K562 (cell line): ENCODE measurements around the gene SAE1. TPM values are rescaled to one million over a fixed set of nuclear protein-coding genes. Genes with fewer than 3 reads are reported as not detected.

ENCODE experiments used
- FOS ChIP-seq: IDR thresholded peaks from 3 replicates; pipeline ENCODE4 v1.6.1; 2011; ENCODE audit not compliant: insufficient read length; ENCODE audit errors: extremely low read depth
- HDAC3 ChIP-seq: fragments of 450-650 bp; IDR thresholded peaks from 2 replicates; pipeline ENCODE4 v1.6.1; 2018; ENCODE audit warnings: borderline replicate concordance, mild to moderate bottlenecking, moderate library complexity; ENCODE audit not compliant: partially characterized antibody
- KHSRP ChIP-seq: fragments of 450-650 bp; IDR thresholded peaks from 2 replicates; pipeline ENCODE4 v1.6.1; 2017
- MXI1 ChIP-seq: IDR thresholded peaks from 2 replicates; pipeline ENCODE4 v1.6.1; 2011; ENCODE audit warnings: low read depth, mild to moderate bottlenecking, improper control_type of control experiment, low read length
- NFXL1 ChIP-seq: fragments of 450-650 bp; formaldehyde crosslinking; IDR thresholded peaks from 2 replicates; pipeline ENCODE4 v1.4.0; 2021; ENCODE audit warnings: mild to moderate bottlenecking
- NRF1 ChIP-seq, 2 experiments: fragments of 450-650 bp; IDR thresholded peaks in 1 of 2; conservative IDR thresholded peaks in 1 of 2; 2 replicates each; pipeline ENCODE4 v1.6.1; 2014; ENCODE audit warnings: mild to moderate bottlenecking in 2 of 2
- PHF8 ChIP-seq: fragments of 200-600 bp; sonication (generic); IDR thresholded peaks from 2 replicates; pipeline ENCODE4 v1.6.1; 2012; ENCODE audit warnings: mixed run types, mild to moderate bottlenecking, inconsistent platforms, low read length, moderate library complexity, borderline replicate concordance
- SIRT6 ChIP-seq: IDR thresholded peaks from one replicate; pipeline ENCODE4 v1.6.1; 2012; ENCODE audit warnings: low read depth, mild to moderate bottlenecking, control low read depth, inconsistent platforms, low read length, moderate library complexity
- SOX6 ChIP-seq: fragments of 450-650 bp; IDR thresholded peaks from 2 replicates; pipeline ENCODE4 v1.6.1; 2014; ENCODE audit warnings: mild to moderate bottlenecking
- U2AF2 ChIP-seq: fragments of 200-400 bp; formaldehyde crosslinking; optimal IDR thresholded peaks from 2 replicates; pipeline ENCODE3; 2017; ENCODE audit warnings: low read depth, mild to moderate bottlenecking, low read length
- ZBTB7A ChIP-seq: IDR thresholded peaks from 2 replicates; pipeline ENCODE4 v1.6.1; 2011; ENCODE audit warnings: low read depth, mild to moderate bottlenecking, low read length, moderate library complexity, borderline replicate concordance; ENCODE audit not compliant: control insufficient read depth
- ZNF124 ChIP-seq: sonication (generic); formaldehyde crosslinking; IDR thresholded peaks from 2 replicates; pipeline ENCODE4 v1.8.1; 2022; ENCODE audit warnings: missing genetic modification reagents
- ZNF175 ChIP-seq: fragments of 200-800 bp; sonication (Bioruptor generic); IDR thresholded peaks from 2 replicates; pipeline ENCODE4 v1.6.1; 2016; ENCODE audit warnings: low read depth, mild to moderate bottlenecking, missing genetic modification characterization, missing compliant biosample characterization
- ZNF586 ChIP-seq: fragments of 450-650 bp; formaldehyde crosslinking; conservative IDR thresholded peaks from 2 replicates; pipeline ENCODE4 v1.4.0; 2020; ENCODE audit warnings: mild to moderate bottlenecking, moderate library complexity
- ZNF668 ChIP-seq: fragments of 250-450 bp; sonication (Bioruptor Pico); IDR thresholded peaks from 2 replicates; pipeline ENCODE4 v1.8.0; 2022; ENCODE audit warnings: mild to moderate bottlenecking, inconsistent platforms
- polyA plus RNA-seq, 8 experiments: library from polyadenylated mRNA; depleted of rRNA in 4 of 8; stranded (reverse) in 5 of 8; unstranded in 3 of 8; fragments of >200 nt; fragmentation: Nextera tagmentation in 2 of 8; fragmentation: Illumina TruSeq in 1 of 8; extraction: Ambion mirVana in 2 of 8; extraction: Trizol in 1 of 8; gene quantifications; 2 replicates each; pipeline versions ENCODE4 v1.2.1 to v1.2.3, GENCODE V29; 2011 to 2014; ENCODE audit warnings: inconsistent platforms in 1 of 8, missing spikeins in 1 of 8
- total RNA-seq, 7 experiments: library from RNA; depleted of rRNA in 6 of 7; stranded (reverse); fragments of >200 nt in 6 of 7; fragmentation: Illumina TruSeq in 2 of 7; extraction: Trizol in 2 of 7; gene quantifications; 2 replicates each; pipeline versions ENCODE4 v1.2.1 to v1.2.3, GENCODE V29; 2011 to 2021; ENCODE audit warnings: low replicate concordance in 1 of 7
- TF ChIP-seq, protein P1 (sequence below): sonication (generic); formaldehyde crosslinking; IDR thresholded peaks from 2 replicates; pipeline ENCODE4 v1.8.0; 2022; ENCODE audit warnings: missing genetic modification reagents, mild to moderate bottlenecking, borderline replicate concordance
- TF ChIP-seq, protein P2 (sequence below): fragments of 450-650 bp; IDR thresholded peaks from 2 replicates; pipeline ENCODE4 v1.6.1; 2018; ENCODE audit not compliant: partially characterized antibody
- TF ChIP-seq, protein P3 (sequence below): fragments of 250-450 bp; sonication (Bioruptor Pico); IDR thresholded peaks from 2 replicates; pipeline ENCODE4 v1.8.0; 2022; ENCODE audit warnings: moderate library complexity, mild to moderate bottlenecking, inconsistent platforms
- TF ChIP-seq, protein P4 (sequence below): fragments of 250-450 bp; sonication (Bioruptor Pico); IDR thresholded peaks from 2 replicates; pipeline ENCODE4 v1.4.0; 2020; ENCODE audit warnings: mild to moderate bottlenecking, moderate library complexity

Gene SAE1
- total and polyA plus RNA-seq, 9 of the 15 experiments (the other 6 are each of a cell fraction or from before 2014, with no cell fraction given): 82.8 to 299 (median 217) TPM

DNA sequence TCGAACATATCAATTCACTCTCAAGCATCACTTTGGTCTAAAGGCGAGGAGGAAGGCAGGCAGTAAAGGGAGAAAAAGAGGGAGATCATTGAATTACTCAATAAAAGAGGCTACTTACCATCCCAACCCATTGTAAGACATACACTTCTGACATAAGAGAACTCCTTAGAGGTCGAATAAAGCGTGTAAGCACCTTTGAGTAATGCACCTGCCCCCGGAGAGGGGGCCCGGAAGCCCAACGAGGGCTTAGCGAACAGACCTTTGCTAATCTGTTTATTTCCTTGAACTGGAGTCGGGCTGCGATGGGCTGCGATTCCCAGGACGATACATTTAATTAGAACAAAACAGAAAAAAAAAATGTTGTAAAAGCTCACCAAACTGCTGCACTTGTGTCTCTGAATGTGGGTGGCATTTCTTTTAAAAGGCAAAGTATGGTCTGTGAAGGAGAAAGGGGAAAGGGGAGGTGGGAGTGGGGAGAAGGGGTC lies 20.1 kb upstream of the SAE1 start (continued):
- TF ChIP-seq, protein P1, sequence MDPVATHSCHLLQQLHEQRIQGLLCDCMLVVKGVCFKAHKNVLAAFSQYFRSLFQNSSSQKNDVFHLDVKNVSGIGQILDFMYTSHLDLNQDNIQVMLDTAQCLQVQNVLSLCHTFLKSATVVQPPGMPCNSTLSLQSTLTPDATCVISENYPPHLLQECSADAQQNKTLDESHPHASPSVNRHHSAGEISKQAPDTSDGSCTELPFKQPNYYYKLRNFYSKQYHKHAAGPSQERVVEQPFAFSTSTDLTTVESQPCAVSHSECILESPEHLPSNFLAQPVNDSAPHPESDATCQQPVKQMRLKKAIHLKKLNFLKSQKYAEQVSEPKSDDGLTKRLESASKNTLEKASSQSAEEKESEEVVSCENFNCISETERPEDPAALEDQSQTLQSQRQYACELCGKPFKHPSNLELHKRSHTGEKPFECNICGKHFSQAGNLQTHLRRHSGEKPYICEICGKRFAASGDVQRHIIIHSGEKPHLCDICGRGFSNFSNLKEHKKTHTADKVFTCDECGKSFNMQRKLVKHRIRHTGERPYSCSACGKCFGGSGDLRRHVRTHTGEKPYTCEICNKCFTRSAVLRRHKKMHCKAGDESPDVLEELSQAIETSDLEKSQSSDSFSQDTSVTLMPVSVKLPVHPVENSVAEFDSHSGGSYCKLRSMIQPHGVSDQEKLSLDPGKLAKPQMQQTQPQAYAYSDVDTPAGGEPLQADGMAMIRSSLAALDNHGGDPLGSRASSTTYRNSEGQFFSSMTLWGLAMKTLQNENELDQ (CRISPR knock-in tag): no peak
- no peak for TF ChIP-seq U2AF2
- no peak for TF ChIP-seq SOX6
- TF ChIP-seq ZBTB7A: no peak
- TF ChIP-seq ZNF668 (CRISPR knock-in tag): no peak
- TF ChIP-seq HDAC3: no peak
- no peak for TF ChIP-seq ZNF586 (CRISPR knock-in tag)
- TF ChIP-seq, protein P2, sequence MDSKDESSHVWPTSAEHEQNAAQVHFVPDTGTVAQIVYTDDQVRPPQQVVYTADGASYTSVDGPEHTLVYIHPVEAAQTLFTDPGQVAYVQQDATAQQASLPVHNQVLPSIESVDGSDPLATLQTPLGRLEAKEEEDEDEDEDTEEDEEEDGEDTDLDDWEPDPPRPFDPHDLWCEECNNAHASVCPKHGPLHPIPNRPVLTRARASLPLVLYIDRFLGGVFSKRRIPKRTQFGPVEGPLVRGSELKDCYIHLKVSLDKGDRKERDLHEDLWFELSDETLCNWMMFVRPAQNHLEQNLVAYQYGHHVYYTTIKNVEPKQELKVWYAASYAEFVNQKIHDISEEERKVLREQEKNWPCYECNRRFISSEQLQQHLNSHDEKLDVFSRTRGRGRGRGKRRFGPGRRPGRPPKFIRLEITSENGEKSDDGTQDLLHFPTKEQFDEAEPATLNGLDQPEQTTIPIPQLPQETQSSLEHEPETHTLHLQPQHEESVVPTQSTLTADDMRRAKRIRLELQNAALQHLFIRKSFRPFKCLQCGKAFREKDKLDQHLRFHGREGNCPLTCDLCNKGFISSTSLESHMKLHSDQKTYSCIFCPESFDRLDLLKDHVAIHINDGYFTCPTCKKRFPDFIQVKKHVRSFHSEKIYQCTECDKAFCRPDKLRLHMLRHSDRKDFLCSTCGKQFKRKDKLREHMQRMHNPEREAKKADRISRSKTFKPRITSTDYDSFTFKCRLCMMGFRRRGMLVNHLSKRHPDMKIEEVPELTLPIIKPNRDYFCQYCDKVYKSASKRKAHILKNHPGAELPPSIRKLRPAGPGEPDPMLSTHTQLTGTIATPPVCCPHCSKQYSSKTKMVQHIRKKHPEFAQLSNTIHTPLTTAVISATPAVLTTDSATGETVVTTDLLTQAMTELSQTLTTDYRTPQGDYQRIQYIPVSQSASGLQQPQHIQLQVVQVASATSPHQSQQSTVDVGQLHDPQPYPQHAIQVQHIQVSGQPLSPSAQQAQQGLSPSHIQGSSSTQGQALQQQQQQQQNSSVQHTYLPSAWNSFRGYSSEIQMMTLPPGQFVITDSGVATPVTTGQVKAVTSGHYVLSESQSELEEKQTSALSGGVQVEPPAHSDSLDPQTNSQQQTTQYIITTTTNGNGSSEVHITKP: no peak
- TF ChIP-seq SIRT6: no peak
- TF ChIP-seq MXI1: 0 out of 2 replicates have a peak, but pooled peaks have one; percentile 3
- TF ChIP-seq, protein P3, sequence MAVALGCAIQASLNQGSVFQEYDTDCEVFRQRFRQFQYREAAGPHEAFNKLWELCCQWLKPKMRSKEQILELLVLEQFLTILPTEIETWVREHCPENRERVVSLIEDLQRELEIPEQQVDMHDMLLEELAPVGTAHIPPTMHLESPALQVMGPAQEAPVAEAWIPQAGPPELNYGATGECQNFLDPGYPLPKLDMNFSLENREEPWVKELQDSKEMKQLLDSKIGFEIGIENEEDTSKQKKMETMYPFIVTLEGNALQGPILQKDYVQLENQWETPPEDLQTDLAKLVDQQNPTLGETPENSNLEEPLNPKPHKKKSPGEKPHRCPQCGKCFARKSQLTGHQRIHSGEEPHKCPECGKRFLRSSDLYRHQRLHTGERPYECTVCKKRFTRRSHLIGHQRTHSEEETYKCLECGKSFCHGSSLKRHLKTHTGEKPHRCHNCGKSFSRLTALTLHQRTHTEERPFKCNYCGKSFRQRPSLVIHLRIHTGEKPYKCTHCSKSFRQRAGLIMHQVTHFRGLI: no peak
- TF ChIP-seq ZNF124: no peak
- TF ChIP-seq PHF8: 0 out of 2 replicates have a peak, but pooled peaks have one; percentile 6
- TF ChIP-seq FOS: no peak
- no peak for TF ChIP-seq ZNF175 (CRISPR knock-in tag)
- TF ChIP-seq, protein P4, sequence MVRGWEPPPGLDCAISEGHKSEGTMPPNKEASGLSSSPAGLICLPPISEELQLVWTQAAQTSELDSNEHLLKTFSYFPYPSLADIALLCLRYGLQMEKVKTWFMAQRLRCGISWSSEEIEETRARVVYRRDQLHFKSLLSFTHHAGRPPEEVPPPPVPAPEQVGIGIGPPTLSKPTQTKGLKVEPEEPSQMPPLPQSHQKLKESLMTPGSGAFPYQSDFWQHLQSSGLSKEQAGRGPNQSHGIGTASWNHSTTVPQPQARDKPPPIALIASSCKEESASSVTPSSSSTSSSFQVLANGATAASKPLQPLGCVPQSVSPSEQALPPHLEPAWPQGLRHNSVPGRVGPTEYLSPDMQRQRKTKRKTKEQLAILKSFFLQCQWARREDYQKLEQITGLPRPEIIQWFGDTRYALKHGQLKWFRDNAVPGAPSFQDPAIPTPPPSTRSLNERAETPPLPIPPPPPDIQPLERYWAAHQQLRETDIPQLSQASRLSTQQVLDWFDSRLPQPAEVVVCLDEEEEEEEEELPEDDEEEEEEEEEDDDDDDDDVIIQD: no peak
- no peak for TF ChIP-seq KHSRP
- no peak for TF ChIP-seq NRF1 (conservative IDR thresholded peaks at IDR 0.05 in 1 of 2, IDR thresholded peaks at IDR 0.05 in 1 of 2)
- no peak for TF ChIP-seq NFXL1 (CRISPR knock-in tag)
